ENCODE results near the gene ATP2A1.

The ATP2A1 gene

DNA sequence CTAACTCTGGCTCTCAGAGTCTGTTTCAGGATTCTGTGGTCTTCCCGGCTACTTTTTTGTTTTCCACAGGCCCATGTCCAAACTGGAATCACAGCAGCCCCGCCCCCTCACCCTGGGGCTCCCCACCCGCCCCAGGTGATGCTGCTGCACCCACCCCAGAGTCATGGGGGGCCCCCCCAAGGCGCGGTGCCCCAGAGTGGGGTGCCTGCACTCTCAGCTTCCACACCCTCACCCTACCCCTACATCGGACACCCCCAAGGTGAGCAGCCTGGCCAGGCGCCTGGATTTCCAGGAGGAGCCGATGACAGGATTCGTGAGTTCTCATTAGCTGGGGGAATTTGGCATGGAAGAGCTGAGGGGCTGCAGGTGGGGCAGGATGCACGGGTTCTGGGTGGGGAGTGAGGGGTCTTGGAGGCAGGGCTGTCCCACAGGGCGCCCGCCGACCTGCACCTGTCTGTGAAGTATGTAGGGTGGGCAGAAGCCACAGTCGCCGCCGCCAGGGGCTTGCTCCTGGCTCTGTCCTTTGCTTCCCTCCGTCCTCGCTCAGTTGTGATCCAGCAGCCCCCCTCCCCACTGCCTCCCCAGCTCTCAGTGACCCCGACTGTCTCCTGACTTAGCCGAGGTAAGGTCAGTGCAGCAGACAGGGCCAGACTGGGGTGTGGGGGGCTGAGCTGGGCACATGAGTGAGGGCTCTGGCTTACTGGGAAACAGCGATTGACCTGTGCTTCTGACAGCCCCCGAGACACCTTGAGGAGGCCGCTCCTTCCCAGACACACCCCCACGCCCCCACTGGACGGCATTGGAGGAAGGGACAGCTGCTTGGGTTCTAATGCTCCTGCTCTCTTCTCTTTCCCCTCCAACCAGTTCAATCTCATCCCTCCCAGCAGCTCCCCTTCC lies 42.2 kb upstream of the ATP2A1 start:
- no peak for ATAC-seq
- TF ChIP-seq ZFP3 (CRISPR knock-in tag; IDR thresholded peaks at IDR 0.05) (no peak), GLIS3 (CRISPR knock-in tag; IDR thresholded peaks at IDR 0.05) (no peak), ESRRG (CRISPR knock-in tag; IDR thresholded peaks at IDR 0.05) (no peak), ZFP30 (CRISPR knock-in tag; IDR thresholded peaks at IDR 0.05) (no peak), PATZ1 (CRISPR knock-in tag; IDR thresholded peaks at IDR 0.05; ENCODE audit: borderline replicate concordance) (no peak), CREB5 (CRISPR knock-in tag; IDR thresholded peaks at IDR 0.05; ENCODE audit: low read depth) (no peak)

- TF ChIP-seq CSDC2 (CRISPR knock-in tag; IDR thresholded peaks at IDR 0.05), result no peak
- TF ChIP-seq ARNTL (CRISPR knock-in tag; IDR thresholded peaks at IDR 0.05; ENCODE audit: borderline replicate concordance, low read depth), result no peak
- TF ChIP-seq ZFP30 (CRISPR knock-in tag; IDR thresholded peaks at IDR 0.05), result no peak
- no peak for TF ChIP-seq CSRNP3 (CRISPR knock-in tag; IDR thresholded peaks at IDR 0.05)
- no peak for TF ChIP-seq BACH2 (CRISPR knock-in tag; IDR thresholded peaks at IDR 0.05; ENCODE audit: borderline replicate concordance)
- TF ChIP-seq ZC3H10 (CRISPR knock-in tag; IDR thresholded peaks at IDR 0.05), result no peak
- TF ChIP-seq TOX (CRISPR knock-in tag; IDR thresholded peaks at IDR 0.05; ENCODE audit: borderline replicate concordance), result no peak
- TF ChIP-seq SNAI2 (CRISPR knock-in tag; IDR thresholded peaks at IDR 0.05), result no peak
- TF ChIP-seq, protein P1, sequence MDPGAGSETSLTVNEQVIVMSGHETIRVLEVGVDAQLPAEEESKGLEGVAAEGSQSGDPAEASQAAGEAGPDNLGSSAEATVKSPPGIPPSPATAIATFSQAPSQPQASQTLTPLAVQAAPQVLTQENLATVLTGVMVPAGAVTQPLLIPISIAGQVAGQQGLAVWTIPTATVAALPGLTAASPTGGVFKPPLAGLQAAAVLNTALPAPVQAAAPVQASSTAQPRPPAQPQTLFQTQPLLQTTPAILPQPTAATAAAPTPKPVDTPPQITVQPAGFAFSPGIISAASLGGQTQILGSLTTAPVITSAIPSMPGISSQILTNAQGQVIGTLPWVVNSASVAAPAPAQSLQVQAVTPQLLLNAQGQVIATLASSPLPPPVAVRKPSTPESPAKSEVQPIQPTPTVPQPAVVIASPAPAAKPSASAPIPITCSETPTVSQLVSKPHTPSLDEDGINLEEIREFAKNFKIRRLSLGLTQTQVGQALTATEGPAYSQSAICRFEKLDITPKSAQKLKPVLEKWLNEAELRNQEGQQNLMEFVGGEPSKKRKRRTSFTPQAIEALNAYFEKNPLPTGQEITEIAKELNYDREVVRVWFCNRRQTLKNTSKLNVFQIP (CRISPR knock-in tag; IDR thresholded peaks at IDR 0.05; ENCODE audit: borderline replicate concordance, low read depth), result no peak
- TF ChIP-seq, protein P2, sequence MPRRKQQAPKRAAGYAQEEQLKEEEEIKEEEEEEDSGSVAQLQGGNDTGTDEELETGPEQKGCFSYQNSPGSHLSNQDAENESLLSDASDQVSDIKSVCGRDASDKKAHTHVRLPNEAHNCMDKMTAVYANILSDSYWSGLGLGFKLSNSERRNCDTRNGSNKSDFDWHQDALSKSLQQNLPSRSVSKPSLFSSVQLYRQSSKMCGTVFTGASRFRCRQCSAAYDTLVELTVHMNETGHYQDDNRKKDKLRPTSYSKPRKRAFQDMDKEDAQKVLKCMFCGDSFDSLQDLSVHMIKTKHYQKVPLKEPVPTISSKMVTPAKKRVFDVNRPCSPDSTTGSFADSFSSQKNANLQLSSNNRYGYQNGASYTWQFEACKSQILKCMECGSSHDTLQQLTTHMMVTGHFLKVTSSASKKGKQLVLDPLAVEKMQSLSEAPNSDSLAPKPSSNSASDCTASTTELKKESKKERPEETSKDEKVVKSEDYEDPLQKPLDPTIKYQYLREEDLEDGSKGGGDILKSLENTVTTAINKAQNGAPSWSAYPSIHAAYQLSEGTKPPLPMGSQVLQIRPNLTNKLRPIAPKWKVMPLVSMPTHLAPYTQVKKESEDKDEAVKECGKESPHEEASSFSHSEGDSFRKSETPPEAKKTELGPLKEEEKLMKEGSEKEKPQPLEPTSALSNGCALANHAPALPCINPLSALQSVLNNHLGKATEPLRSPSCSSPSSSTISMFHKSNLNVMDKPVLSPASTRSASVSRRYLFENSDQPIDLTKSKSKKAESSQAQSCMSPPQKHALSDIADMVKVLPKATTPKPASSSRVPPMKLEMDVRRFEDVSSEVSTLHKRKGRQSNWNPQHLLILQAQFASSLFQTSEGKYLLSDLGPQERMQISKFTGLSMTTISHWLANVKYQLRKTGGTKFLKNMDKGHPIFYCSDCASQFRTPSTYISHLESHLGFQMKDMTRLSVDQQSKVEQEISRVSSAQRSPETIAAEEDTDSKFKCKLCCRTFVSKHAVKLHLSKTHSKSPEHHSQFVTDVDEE (CRISPR knock-in tag; IDR thresholded peaks at IDR 0.05), result no peak
- no peak for TF ChIP-seq ISL1 (CRISPR knock-in tag; IDR thresholded peaks at IDR 0.05)
- TF ChIP-seq PPARA (CRISPR knock-in tag; IDR thresholded peaks at IDR 0.05; ENCODE audit: borderline replicate concordance), result no peak
- no peak for TF ChIP-seq ZNF8 (CRISPR knock-in tag; IDR thresholded peaks at IDR 0.05)
- TF ChIP-seq CREB5 (CRISPR knock-in tag; IDR thresholded peaks at IDR 0.05; ENCODE audit: low read depth), result no peak
- no peak for TF ChIP-seq OSR1 (CRISPR knock-in tag; IDR thresholded peaks at IDR 0.05)
- no peak for TF ChIP-seq ZNF565 (CRISPR knock-in tag; conservative IDR thresholded peaks at IDR 0.05; ENCODE audit: low read depth)
- no peak for TF ChIP-seq GLIS3 (CRISPR knock-in tag; IDR thresholded peaks at IDR 0.05)
- no peak for ATAC-seq
Observed at GRCh38 chr16:28836761-28837064, 41.6 kb upstream of the ATP2A1 start.

Data from SK-N-SH treated with all-trans-retinoic acid at 6 μM for 48 hours (cell line).